GM19395 (cell line): ENCODE data around the gene IQGAP2.
"Not testable (repeated sequence)": the region's sequence is repeated elsewhere in the genome, so short reads cannot be mapped to it uniquely, and the experiment has no call there.

ENCODE experiments used
- ATAC-seq: cut with Tn5 transposase; IDR thresholded peaks from one replicate; pipeline ENCODE4 v1.9.1; 2021; ENCODE audit warnings: mild to moderate bottlenecking, moderate library complexity; ENCODE audit not compliant: unreplicated experiment

The IQGAP2 gene

DNA sequence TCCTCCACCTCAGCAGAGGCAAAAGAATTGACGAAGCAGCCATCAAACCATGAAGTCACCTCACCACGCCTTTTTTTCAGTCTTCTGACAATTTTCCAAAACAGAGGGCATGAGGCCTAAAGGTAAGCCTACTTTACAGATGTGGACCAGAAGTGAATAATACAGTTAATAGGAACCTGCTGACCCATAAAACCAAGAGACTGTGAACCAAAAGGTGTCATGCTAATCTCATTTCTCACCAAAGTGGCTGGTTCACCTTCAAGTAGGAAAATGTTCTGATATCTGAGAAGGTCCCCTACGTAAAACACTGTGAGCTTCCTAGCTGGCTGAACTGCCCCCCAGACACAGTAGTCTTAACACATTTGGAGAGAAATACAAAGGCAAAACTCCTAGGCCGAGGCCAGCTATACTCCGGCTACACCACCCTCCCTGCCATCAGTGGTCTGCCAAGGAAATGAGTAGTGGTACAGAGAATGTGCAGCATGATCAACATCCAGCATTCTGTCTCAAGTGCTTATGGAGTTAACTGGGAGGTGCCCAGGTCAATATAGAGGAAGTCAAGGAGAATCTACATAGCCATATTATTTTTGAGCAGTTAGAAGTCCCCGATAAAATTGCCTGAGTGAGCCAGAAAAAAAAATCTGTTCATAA is 239.4 kb downstream of the IQGAP2 start:
- no peak for ATAC-seq

DNA sequence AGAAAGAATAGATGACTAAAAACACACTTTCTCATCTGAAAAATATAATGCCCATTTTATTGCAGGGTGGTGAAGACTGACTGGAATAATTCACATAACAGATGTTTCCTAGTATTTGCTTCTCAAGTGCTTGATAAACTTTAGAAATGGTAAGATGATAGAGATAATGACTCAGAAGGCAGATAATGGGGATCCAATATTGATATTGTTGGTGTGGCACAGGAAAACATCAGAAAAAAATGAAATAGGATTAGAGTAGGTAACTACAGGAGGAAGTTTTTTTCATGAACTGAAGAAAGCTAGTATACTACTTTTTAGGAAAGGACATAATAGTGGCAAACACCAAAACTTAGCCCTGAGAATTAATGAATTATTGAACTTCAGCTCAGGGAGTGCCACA is 240.3 kb downstream of the IQGAP2 start:
- no peak for ATAC-seq

DNA sequence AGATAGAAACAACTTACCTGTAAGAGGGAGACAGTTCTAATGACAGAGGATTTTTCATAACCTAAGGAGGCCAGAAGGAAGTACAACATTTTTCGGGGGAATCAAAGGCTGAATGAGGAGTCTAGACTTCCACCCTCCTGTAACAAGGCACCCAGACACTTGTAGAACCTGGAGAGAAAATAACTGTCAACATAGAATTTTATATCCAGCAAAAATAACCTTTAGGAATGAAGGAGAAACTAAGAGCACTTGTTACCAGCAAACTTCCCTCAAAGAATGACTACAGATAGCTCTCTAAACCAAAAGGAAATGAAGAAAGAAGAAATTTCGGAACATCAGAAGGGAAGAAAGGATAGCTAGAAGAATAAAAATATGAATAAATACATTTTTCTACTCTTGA is 246.1 kb downstream of the IQGAP2 start:
- no peak for ATAC-seq

DNA sequence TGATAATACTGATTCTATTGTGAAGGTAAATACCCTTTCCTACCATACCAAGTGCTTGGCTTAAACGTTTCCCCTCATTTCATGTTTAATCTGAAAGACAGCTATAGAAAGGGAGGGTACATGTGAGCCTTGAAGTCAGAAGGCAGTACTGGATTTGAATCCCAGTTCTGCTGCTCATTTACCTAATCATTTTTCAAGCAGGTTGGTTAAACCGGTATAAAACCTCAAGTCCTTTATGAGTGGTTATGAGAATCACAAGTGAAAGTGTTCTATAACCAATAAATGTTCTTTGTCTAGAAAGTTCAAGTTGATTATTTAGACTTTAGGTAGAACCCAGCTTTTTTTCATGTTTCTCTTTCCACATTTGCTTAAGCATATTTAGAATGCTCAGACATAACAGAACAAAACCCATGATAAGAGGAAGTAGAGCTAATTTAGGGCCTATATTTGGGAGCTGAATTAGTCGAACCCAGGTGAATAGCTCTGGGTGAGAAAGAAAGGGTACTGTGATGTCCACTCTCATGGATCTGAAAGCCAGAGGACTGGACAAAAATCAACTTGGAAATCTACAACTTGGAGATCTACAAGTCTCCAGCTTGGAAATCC is 249.8 kb downstream of the IQGAP2 start:
- ATAC-seq = no peak

DNA sequence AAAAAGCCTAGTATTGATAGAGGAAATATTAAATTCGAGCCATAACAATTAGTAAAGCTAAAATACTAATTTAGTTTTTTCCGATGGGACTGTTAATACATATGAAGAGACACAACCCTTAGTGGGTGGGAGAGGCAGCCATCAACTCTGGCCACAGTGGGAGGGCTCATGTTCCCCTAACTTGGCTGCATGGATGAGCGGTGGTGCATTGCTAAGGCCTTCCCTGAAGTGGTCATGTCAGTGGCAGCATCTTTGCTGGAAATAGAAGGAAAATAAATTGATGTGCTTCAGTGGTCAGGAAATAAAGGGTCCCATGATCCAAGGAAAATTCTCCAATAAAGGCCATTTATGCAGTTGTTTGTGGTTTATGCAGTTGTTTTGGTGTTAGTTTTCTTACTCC is 254.0 kb downstream of the IQGAP2 start:
- ATAC-seq = no peak

DNA sequence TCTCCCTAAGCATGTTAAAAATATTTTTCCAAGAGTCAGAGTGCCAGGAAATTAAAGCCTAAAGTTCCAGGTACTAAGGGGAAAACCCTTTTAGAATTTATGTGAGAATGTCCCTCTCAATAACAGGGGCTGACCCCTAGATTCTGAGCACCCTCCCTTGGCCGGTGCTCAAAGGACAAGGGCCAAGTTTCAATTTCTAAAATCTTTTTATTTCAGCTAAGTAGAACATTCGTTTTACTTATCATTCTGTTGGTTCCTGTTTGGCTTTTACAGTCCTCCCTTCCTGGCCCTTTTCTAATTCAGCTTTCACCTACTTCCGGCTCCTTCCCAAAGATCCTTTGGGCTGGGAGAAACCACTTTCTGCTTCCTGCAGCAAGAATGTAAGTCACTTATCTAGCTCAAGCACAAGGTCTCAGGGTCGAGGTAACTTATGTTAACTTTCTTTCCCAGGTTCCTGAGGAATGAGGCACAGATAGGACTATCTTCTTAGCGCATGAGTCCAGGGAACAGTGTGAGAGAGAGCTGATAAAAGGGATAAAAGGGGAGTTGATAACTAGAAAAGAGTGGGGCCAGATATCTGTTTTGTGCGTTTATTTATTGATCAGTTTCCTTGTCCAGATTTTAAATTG is 254.7 kb downstream of the IQGAP2 start:
- no peak for ATAC-seq

DNA sequence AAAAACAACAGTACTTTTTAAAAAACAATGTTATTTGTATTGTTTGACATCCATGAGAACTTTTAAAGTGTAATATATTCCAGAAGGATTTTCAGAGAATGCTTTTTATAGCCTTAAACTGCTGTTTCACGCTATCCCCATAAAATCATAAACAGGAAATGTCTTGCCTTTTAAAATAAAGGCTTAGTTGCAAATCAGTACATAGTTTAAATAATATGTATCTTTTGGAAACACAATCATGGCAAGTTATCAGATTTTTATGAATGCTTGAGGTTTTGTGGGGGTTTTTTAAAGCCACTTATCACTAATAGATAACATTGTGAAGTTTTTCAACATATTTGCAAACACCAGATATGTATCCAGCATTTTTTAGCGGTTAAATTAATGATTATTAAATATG is 257.3 kb downstream of the IQGAP2 start:
- ATAC-seq = no peak

DNA sequence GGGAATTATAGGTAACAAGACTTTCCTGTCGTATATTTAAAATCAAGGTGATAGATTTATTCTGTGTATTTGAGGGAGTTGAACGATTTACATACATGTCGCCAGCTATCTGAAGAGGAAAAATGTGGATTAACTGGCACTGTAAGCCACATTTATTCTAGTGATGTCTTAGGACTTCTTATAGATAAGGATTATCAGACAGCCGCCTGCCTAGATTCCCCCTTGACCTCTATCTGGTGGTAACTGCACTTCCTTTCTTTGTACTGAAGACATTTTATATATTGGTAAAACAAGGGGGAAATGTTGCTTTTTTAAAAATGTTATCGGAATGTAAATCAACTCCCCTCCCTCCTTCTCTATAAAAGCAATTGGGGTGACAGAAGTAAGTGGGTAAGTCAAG is 259.4 kb downstream of the IQGAP2 start:
- no peak for ATAC-seq

DNA sequence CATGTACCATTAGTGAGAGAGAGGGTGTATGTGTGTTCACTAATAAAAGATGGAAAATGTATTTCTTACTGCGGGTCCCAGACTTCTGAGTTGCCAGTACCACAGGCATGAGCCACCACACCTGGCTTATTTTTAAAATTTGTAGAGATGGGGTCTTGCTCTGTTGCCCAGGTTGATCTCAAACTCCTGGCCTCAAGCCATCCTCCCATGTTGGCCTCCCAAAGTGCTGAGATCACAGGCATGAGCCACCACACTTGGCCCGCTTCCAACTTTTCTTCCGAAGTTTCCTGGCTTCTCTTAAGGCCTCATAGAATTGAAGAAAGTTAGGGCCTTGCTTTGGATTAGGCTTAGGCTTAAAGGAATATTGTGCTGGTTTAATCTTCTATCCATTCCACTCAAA is 260.5 kb downstream of the IQGAP2 start:
- no peak for ATAC-seq

DNA sequence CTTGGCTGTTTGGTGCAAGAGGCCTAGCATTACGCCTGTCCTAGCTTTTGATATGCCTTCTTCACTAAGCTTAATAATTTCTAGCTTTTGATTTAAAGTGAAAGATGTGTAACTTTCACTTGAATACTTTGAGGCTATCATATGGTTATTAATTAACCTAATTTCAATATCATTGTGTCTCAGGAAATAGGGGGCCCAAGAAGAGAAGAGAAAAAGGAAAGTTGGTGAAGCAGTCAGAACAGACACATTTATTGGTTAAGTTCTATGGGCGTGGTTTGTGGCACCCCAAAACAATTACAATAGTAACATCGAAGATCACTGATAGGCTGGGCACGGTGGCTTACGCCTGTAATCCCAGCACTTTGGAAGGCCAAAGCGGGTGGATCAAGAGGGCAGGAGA is 261.0 kb downstream of the IQGAP2 start:
- no peak for ATAC-seq

DNA sequence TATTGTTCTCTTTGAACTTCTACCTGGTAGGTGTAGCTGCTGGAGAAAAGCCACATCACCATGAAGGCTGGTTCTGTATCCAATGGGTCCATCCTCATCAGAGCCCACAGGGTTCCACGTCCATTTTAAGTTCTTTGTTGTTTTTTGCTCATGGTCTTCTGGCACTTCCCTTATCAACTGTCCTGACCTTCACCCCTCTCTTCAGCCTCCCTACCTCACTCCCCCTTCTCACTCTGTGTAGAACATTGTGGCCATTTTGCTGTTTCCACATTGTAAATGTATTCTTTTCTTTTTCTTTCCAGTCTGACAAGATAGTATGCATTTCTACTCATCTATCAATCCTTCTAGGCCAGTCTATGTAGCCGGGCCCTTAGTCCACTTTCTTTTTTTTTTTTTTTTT is 264.4 kb downstream of the IQGAP2 start:
- no peak for ATAC-seq

DNA sequence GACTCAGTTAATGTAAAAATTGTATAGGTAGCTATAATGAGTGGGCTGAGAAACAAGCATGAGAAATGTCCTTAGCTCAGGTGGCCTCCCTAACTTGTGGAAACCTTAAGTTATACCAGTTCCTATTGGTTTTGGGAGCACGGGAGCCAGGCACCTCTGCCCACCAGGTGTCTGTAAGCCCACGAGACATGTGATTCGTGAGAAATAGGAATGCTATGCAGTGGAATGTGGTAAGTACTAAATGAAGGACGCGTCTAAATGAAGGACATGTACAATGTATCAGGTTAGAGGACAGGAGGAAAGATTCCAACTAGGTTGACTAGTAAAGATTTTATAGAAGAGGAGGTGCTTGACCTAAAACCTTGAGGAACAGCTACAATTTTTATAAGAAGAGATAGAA is 266.2 kb downstream of the IQGAP2 start:
- no peak for ATAC-seq

DNA sequence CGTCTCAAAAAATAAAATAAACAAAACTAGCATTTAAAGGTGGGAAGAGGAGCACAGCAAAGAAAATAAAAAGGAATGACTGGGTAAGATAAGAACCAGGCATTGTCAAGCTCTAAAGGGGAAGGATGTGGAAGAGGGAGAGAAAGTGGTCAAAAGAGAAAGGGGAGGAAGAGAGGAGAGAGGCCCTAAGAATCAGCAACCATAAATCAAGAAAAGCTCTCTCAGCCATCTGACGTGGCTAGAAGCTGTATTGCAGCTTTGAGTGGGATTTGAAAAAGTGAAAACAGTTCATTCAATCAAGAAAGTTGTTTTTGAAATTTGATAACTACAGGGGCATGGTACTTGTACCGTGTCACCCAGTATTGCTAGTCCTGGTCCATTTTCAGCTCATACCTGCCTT is 267.4 kb downstream of the IQGAP2 start:
- ATAC-seq = no peak

DNA sequence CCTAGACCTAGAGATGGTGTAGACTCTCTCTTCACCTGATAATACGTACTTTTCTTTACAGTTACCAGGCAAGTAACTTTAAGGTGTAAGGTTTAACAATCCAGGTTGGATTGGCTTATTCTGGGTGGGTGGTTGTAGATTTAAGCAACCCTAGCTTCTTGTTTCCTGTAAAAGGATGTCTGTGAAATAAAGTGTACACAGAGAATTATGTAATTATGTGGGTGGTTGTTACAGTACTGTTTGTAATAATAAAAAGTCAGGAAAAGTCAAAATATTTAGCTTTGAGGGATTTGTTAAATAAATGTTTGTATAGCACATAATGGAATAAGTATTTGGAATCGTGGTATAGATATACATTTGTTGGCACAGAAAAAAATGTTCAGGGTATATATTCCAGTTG is 269.2 kb downstream of the IQGAP2 start:
- ATAC-seq = no peak

DNA sequence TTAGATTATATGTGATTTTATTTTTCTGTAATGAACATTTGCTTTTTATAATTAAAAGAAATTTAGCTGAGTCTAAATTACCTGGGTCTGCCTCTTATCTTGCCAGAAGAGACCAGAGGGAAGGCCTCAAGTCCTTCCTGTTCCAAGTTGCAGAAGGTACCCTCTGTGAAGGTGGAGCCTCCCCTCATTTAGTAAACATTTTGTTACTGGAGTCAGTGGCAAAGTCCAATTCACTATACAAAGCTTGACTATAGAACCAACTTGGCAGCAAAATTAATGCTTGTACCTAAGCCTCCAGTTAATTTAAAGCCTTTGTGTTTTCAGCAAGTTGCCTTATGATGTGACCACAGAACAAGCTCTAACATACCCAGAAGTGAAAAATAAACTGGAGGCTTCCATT is 270.0 kb downstream of the IQGAP2 start:
- no peak for ATAC-seq

DNA sequence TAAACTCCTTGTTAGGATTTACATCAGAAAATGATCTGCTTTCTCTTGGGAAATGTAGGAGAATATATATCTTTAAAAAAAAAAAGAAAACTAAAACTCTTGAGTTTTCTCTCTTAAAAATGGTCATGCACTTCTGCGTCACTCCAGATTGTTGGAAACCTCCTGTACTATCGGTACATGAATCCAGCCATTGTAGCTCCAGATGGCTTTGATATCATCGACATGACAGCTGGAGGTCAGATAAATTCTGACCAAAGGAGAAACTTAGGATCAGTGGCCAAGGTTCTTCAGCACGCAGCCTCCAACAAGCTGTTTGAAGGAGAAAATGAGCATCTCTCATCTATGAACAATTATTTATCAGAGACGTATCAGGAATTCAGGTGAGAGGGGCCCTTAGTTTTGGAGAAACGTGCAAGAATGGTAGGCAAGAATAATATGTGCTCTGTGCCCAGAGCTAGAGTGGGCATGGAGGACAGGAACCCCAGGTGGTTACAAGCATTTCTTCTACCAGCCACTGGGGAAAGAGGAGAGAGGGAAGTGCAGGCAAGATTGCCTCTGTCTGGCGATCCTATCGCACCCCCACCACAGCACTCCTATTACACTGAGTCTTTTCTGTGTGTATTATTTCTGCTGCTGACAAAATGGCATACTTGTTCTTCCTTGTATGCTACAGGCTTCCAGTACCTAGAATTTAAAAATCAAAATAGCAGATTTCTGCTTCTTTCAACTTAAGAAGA is 271.4 kb downstream of the IQGAP2 start:
- no peak for ATAC-seq

DNA sequence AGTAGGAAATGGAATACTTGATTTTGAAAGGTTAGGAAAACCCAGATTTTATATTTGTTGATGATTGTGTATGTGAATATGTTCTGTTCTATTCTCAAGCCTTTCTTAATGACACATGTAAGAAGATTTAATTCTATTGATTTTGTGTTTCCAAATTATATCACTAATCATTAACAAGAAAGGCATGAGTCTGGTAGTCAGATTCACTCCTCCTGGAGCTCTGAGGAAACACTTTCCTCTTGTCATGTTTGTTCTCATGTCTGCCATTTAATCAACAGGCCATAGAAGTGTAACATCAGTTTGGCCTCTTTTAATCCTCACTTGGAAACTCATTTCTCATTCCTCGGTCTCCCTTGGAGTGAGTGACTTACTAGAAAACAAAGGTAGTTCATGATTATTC is 272.3 kb downstream of the IQGAP2 start:
- no peak for ATAC-seq

DNA sequence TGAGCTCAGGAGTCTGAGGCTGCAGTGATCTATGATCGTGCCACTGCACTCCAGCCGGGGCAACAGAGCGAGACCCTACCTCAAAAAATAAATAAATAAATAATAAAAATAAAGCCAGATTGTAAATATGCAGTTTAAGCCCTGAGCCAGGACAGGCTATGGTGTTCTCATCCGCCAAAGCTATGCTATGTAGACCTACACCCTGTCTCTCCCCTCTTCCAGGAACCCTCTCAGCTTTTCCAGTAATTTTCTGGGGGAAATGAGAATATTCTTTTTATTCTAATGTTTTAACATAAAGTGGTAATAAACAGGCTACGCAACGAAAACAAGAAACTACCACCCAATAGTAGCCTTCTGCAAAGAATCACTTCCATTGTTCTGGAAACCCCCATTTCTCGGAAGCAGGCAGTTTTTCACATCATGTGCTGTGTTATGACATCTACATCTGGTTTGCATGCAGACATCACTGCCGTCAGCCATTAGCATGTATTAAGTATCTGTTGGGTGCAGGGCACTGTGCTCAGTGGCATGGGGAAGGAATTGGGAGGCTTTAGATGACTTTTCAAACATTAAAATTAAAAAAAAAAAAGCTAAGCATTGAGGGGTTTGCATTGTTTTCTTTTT is 274.9 kb downstream of the IQGAP2 start:
- ATAC-seq = no peak

DNA sequence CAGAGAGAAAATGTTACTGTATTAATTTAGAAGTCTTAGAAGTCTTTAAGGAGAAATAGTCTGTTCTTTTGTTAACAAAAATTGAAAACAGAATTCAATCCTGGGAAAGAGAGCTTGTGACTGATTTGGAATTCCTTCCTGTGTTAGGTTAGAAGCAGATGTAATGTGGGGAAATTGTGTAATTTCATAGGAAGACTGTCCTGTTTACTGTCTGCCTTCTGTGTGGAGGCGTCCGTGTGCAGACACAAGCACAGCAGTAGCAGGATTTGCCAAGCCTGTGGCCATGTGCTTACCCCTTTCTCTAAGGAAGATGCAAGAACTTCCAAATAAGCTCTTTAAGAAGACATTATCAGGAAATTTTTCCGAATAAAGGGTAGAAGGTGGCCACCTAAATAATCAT is 276.1 kb downstream of the IQGAP2 start:
- ATAC-seq = no peak

DNA sequence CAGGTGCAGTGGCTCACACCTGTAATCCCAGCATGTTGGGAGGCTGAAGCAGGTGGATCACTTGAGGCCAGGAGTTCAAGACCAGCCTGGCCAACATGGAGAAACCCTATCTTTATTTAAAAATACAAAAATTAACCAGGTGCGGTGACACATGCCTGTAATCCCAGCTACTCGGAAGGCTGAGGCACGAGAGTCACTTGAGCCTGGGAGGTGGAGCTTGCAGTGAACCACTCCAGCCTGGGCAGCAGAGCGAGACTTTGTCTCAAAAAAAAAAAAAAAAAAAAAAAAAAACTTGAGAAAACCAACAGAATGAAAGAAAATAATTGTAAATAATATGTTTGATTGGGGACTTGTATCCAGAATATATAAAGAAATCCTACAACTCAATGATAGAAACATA is 277.7 kb downstream of the IQGAP2 start:
- not testable (repeated sequence) for ATAC-seq

DNA sequence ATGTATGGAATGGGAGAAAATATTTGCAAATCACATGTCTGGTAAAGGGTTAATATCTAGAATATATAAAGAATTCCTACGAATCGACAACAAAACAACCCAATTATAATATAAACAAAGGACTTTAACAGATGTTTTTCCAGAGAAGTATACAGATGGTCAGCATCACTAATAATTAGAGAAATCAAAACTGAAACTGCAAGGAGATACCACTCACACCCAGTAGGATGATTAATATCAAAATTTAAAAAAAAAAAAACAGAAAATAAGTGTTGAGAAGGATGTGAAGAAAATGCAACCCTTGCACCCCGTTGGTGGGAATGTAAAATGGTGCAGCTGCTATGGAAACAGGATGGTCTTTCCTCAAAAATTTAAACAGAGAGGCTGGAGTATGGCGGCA is 278.2 kb downstream of the IQGAP2 start:
- no peak for ATAC-seq

DNA sequence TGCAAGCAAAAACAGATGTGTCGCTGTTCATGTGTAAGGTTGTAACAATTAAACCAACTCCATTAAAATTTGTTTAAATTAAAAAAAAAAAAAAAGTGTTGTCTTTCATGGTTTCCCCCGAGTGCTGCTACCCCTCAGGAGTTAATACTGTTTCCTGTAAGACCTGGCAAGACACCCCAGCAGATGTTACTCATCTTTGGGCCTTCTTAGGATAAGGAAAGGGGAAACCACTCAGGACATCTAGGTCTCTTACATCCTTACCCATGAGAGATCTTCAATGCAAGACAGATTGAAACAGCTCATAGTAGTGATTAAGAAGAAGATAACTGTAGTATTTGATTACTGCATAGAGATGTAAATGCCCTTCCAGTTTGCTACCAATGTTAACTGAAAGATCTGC is 279.3 kb downstream of the IQGAP2 start:
- ATAC-seq = no peak
